ENCODE measurements around the gene MTMR12.

- TF ChIP-seq CTCF (IDR thresholded peaks at IDR 0.05) = no peak
- TF ChIP-seq POLR2AphosphoS5 (IDR thresholded peaks at IDR 0.05) = no peak
- TF ChIP-seq POLR2A (IDR thresholded peaks at IDR 0.05) = no peak
These were observed 13.6 kb downstream of the MTMR12 start for GRCh38 chr5:32299059-32299677.

All from prostate gland (tissue), 2 donors.